Measurements from ENCODE around the gene PSMD8. TPM values are rescaled to one million over a fixed set of nuclear protein-coding genes. Genes with fewer than 3 reads are reported as not detected.

Gene PSMD8
- total RNA-seq, 4 donors from 2014 or later, result 190 to 303 (median 296) TPM

DNA sequence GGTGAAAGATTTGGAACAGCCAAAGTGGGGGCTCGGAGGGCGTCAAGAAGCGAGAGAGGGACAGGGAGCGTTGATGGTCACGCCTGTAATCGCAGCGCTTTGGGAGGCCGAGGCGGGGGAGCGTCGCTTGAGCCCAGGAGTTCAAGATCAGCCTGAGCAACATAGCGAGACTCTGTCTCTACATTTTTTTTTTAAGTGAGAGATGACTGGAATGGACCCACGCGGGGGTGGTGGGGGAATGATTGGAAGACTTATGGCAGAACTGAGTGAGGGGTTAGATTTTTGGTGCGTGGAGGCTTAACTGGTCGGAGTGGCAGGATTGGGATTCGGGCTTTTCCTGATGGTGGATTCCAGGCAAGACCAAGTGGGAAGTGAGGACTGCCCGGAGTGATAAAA is 725 bp downstream of the PSMD8 start:
- no peak for DNase-seq (ENCODE audit: low spot score in 2 of 2)
- Histone ChIP-seq H3K4me3 (peak overlapping the region; percentile 80), H3K27ac (peak overlapping the region; percentile 91), H3K27me3 (no peaks in the 10 kb centered on the region), H3K9me3 (no peaks in the 10 kb centered on the region), H3K36me3 (peaks cover 30% of the 10 kb centered on the region), H3K4me1 (peaks cover 30% of the 10 kb centered on the region)
- 3% methylated on average over 18 of the region's 18 CpGs for WGBS
- TF ChIP-seq POLR2AphosphoS5 (IDR thresholded peaks at IDR 0.05) (no peak), POLR2A (IDR thresholded peaks at IDR 0.05) (no peak), EP300 (IDR thresholded peaks at IDR 0.05) (no peak)
- TF ChIP-seq, protein P1, sequence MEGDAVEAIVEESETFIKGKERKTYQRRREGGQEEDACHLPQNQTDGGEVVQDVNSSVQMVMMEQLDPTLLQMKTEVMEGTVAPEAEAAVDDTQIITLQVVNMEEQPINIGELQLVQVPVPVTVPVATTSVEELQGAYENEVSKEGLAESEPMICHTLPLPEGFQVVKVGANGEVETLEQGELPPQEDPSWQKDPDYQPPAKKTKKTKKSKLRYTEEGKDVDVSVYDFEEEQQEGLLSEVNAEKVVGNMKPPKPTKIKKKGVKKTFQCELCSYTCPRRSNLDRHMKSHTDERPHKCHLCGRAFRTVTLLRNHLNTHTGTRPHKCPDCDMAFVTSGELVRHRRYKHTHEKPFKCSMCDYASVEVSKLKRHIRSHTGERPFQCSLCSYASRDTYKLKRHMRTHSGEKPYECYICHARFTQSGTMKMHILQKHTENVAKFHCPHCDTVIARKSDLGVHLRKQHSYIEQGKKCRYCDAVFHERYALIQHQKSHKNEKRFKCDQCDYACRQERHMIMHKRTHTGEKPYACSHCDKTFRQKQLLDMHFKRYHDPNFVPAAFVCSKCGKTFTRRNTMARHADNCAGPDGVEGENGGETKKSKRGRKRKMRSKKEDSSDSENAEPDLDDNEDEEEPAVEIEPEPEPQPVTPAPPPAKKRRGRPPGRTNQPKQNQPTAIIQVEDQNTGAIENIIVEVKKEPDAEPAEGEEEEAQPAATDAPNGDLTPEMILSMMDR (IDR thresholded peaks at IDR 0.05), result no peak

- Histone ChIP-seq H3K4me3 (peak overlapping the region; percentile 80), H3K27me3 (no peaks in the 10 kb centered on the region), H3K27ac (peak overlapping the region; percentile 91), H3K36me3 (peaks cover 37% of the 10 kb centered on the region), H3K4me1 (peaks cover 30% of the 10 kb centered on the region), H3K9me3 (no peaks in the 10 kb centered on the region)
- DNase-seq (ENCODE audit: low spot score in 2 of 2), result no peak
- TF ChIP-seq EP300 (IDR thresholded peaks at IDR 0.05) (no peak), POLR2A (IDR thresholded peaks at IDR 0.05) (no peak), POLR2AphosphoS5 (IDR thresholded peaks at IDR 0.05) (no peak)
- TF ChIP-seq, protein P1 (IDR thresholded peaks at IDR 0.05), result no peak
- WGBS, result 53% methylated on average over 5 of the region's 5 CpGs
Observed at GRCh38 chr19:38375748-38376147, 1.4 kb downstream of the PSMD8 start.

- Histone ChIP-seq H3K27ac (no peak overlapping the region), H3K4me1 (peaks cover 30% of the 10 kb centered on the region), H3K4me3 (peak overlapping the region; percentile 80), H3K27me3 (no peaks in the 10 kb centered on the region), H3K9me3 (no peaks in the 10 kb centered on the region), H3K36me3 (peaks cover 45% of the 10 kb centered on the region)
- no peak for TF ChIP-seq EP300 (IDR thresholded peaks at IDR 0.05)
- no peak for TF ChIP-seq POLR2AphosphoS5 (IDR thresholded peaks at IDR 0.05)
- no peak for TF ChIP-seq POLR2A (IDR thresholded peaks at IDR 0.05)
- TF ChIP-seq, protein P1 (IDR thresholded peaks at IDR 0.05), result no peak
- WGBS, result 77% methylated on average over 3 of the region's 3 CpGs
- no peak for DNase-seq (ENCODE audit: low spot score in 2 of 2)
Observed at GRCh38 chr19:38376576-38376975, 2.2 kb downstream of the PSMD8 start.

DNA sequence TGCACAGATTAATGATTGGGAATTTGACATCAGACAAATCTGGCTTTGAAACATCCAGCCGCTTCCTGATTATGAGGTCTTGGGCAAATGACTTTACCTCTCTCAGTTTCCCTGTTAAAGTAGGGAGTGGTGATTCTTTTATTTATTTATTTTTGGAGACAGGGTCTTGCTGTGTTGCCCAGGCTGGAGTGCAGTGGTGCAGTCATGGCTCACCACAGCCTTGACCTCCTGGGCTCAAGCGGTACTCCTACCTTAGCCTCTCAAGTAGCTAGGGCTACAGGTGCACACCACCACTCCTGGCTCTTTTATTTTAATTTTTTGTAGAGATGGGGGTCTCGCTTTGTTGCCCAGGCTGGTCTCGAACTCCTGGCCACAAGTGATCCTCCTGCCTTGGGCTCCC is 2.7 kb downstream of the PSMD8 start:
- Histone ChIP-seq H3K4me1 (peaks cover 30% of the 10 kb centered on the region), H3K9me3 (no peaks in the 10 kb centered on the region), H3K27me3 (no peaks in the 10 kb centered on the region), H3K27ac (no peak overlapping the region), H3K36me3 (peaks cover 50% of the 10 kb centered on the region), H3K4me3 (no peak overlapping the region)
- DNase-seq (ENCODE audit: low spot score in 2 of 2), result no peak
- WGBS, result 88% methylated on average over 4 of the region's 4 CpGs
- TF ChIP-seq, protein P1 (IDR thresholded peaks at IDR 0.05), result no peak
- no peak for TF ChIP-seq EP300 (IDR thresholded peaks at IDR 0.05)
- TF ChIP-seq POLR2AphosphoS5 (IDR thresholded peaks at IDR 0.05), result no peak
- TF ChIP-seq POLR2A (IDR thresholded peaks at IDR 0.05), result no peak

GRCh38 chr19:38378866-38379265 is 4.5 kb downstream of the PSMD8 start:
- 94% methylated on average over 9 of the region's 10 CpGs for WGBS
- no peak for DNase-seq (ENCODE audit: low spot score in 2 of 2)
- Histone ChIP-seq H3K4me3 (no peak overlapping the region), H3K4me1 (peaks cover 34% of the 10 kb centered on the region), H3K27ac (no peak overlapping the region), H3K27me3 (no peaks in the 10 kb centered on the region), H3K36me3 (peaks cover 67% of the 10 kb centered on the region), H3K9me3 (no peaks in the 10 kb centered on the region)
- no peak for TF ChIP-seq POLR2AphosphoS5 (IDR thresholded peaks at IDR 0.05)
- TF ChIP-seq POLR2A (IDR thresholded peaks at IDR 0.05), result no peak
- TF ChIP-seq, protein P1 (IDR thresholded peaks at IDR 0.05), result no peak
- TF ChIP-seq EP300 (IDR thresholded peaks at IDR 0.05), result no peak
